HG03442 (cell line): ENCODE measurements around the gene HSPA1L.
"Not testable (repeated sequence)": the region's sequence is repeated elsewhere in the genome, so short reads cannot be mapped to it uniquely, and the experiment has no call there.

Source experiments
- ATAC-seq: cut with Tn5 transposase; IDR thresholded peaks from one replicate; pipeline ENCODE4 v1.9.1; 2021; ENCODE audit warnings: mild to moderate bottlenecking, moderate library complexity; ENCODE audit not compliant: unreplicated experiment

The HSPA1L gene

DNA sequence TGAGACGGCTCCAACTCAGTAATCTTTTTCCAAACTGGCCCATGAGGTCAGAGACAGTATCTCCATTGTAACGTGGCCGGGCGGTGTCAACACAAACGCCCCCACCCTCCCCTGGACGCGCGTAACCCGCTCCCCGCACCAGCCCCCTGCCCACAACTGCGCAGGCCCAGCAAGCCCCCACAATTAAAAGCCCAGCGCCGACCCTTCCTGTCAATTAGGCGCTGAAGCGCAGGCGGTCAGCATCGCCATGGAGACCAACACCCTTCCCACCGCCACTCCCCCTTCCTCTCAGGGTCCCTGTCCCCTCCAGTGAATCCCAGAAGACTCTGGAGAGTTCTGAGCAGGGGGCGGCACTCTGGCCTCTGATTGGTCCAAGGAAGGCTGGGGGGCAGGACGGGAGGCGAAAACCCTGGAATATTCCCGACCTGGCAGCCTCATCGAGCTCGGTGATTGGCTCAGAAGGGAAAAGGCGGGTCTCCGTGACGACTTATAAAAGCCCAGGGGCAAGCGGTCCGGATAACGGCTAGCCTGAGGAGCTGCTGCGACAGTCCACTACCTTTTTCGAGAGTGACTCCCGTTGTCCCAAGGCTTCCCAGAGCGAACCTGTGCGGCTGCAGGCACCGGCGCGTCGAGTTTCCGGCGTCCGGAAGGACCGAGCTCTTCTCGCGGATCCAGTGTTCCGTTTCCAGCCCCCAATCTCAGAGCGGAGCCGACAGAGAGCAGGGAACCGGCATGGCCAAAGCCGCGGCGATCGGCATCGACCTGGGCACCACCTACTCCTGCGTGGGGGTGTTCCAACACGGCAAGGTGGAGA lies at the start of gene HSPA1L, which contains the start of gene HSPA1A:
HSPA1L (minus strand) TSS at position 259 of the 814 bp plus-strand sequence. CDS start 3,311 bp downstream, outside the sequence.
HSPA1A (plus strand) TSS at position 519 of the 814 bp plus-strand sequence; CDS start at position 733, 214 bp downstream.
- peak; percentile 33 for ATAC-seq

DNA sequence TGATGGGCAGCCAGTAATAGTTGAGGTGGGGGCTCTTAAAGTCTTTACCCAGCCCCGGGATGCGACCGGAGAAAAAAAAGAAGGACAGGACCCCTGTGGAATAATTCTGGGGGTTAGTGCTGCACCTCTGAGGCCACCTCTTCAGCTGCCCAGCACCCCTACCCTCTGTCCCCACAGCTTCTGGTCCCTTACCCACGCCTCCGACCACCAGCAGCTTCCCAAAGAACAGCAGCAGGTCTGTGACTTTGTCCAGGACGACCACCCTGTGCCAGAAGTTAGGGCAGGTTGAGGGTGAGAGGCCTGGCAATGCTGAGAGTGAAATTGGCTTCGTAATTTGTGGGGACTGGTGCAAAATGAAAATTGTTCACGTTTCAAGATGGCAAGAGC lies 49.7 kb upstream of the HSPA1L start:
- no peak for ATAC-seq

DNA sequence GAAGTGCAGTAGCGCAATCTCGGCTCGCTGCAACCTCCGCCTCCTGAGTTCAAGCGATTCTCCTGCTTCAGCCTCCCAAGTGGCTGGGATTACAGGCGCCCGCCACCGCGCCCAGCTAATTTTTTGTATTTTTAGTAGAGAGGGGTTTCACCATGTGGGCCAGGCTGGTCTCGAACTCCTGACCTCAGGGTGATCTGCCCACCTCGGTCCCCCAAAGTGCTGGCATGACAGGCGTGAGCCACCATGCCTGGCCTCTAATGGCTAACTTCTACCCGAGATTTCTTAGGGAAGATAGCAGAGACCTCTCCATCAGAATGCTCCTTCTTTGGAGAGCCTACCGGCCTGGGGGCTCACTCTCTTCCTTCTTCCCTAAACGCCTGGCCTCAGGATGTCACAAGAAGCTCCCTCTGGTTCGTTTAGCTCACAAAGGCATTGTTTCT lies 49.1 kb upstream of the HSPA1L start:
- not testable (repeated sequence) for ATAC-seq

- peak; percentile 88 for ATAC-seq
Measured at GRCh38 chr6:31862344-31863235, 47.5 kb upstream of the HSPA1L start, which contains the start of gene NEU1. Gene NEU1 (minus strand): TSS chr6:31862821. CDS start chr6:31862776, 45 bp downstream.

DNA sequence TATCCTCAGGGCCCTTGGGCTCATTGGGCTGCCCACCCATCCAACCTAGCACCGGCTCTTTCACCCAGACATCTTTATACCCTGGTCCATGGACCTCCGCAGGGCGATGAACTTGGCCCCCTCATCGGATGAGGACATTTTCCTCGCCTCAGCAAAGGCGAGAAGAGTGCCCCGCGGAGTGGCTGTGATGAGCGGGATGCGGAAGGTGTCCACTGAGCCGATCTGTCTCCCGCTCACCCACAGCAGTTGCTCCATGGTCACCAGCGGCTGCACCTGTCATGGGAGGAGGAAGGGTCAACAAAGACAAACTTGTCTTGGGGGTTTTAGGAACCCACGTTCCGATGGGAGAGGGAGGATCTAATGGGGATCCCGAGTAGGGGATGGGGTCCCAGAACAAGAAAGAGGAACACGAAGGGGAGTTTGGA lies 46.8 kb upstream of the HSPA1L start:
- ATAC-seq, result no peak

DNA sequence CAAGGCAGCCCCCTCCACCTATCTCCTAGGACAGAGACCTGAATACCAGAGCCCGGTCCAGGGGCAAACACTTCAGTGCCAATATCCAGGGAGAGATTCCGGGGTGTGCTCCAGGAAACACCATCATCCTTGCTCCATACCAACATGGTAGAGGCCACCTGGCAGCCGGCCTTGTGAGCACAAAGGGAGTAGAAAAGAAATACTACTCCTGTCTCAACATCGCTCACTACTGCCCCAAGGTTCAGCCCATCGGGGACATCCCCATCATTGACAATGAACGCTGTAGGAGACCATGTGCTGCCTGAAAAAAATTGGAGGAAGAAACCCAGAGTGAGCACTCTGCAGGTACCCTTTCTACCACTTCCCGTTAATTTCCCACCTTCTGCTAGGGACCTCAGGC lies 46.1 kb upstream of the HSPA1L start:
- no peak for ATAC-seq

DNA sequence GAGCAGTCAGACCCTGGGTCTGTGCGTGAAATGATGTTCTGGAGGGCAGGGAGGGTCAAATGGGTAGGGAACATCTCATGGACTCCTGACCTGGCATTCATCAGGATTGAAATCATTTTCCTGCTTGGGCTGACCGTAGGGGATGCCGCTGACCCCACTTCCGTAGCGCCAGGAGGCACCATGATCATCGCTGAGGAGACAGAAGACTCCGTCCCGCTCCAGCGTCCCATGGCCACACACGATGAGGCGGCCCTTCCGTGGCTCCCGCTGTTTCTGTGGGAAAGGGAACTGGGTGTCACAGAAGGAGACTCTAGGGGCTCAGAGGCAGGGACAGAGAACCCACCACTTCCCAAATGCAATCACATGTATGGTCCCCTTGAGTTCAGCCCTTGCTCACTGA lies 45.3 kb upstream of the HSPA1L start:
- no peak for ATAC-seq

- no peak for ATAC-seq
Measured at GRCh38 chr6:31859923-31860322, 44.8 kb upstream of the HSPA1L start.

DNA sequence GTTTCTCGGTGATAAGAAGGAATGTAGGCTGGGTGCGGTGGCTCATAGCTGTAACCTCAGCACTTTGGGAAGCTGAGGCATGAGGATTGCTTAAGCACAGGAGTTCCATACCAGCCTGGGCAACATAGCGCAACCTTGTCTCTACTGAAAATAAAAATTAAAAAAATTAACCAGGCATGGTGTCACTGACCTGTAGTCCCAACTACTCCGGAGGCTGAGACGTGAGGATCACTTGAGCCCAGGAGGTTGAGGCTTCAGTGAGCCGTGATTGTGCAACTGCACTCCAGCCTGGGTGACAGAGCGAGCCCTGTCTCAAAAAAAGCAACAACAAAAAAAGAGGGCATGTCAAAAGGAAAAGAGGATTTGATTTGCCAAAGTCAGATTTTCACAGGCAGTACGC lies 43.6 kb upstream of the HSPA1L start:
- no peak for ATAC-seq

- ATAC-seq, result not testable (repeated sequence)
Measured at GRCh38 chr6:31857774-31858173, 42.7 kb upstream of the HSPA1L start.

DNA sequence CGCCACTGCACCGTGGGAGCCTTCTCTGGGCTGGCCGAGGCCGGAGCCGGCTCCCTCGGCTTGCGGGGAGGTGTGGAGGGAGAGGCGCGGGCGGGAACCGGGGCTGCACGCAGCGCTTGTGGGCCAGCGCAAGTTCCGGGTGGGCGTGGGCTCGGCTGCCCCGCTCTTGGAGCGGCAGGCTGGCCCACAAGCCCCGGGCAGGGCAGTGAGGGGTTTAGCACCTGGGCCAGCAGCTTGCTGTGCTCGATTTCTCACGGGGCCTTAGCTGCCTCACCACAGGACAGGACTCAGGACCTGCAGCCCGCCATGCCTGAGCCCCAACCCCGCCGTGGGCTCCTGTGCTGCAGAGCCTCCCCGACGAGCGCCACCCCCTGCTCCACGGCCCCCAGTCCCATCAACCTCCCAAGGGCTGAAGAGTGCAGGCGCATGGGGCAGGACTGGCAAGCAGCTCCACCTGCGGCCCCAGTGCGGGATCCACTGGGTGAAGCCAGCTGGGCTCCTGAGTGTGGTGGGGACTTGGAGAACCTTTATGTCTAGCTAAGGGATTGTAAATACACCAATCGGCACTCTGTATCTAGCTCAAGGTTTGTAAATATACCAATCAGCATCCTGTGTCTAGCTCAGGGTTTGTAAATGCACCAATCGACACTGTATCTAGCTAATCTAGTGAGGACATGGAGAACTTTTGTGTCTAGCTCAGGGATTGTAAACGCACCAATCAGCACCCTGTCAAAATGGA lies 37.1 kb upstream of the HSPA1L start:
- not testable (repeated sequence) for ATAC-seq

DNA sequence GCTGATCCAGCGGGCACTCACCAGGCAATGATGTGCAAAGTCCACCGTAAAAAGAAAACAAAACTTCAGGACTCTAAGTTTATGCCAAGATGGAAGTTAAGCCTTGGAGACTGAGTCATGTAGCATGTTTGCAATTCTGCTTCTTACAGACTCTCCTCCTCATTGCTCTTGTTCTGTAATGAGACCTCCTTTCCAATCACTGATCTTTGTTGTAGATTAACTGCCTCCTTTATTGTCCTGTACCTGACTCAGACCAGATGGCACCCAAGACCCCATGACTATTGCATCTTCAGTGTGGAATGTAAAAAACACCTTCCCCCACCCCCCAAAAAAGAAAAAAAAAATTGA lies 36.4 kb upstream of the HSPA1L start:
- no peak for ATAC-seq

DNA sequence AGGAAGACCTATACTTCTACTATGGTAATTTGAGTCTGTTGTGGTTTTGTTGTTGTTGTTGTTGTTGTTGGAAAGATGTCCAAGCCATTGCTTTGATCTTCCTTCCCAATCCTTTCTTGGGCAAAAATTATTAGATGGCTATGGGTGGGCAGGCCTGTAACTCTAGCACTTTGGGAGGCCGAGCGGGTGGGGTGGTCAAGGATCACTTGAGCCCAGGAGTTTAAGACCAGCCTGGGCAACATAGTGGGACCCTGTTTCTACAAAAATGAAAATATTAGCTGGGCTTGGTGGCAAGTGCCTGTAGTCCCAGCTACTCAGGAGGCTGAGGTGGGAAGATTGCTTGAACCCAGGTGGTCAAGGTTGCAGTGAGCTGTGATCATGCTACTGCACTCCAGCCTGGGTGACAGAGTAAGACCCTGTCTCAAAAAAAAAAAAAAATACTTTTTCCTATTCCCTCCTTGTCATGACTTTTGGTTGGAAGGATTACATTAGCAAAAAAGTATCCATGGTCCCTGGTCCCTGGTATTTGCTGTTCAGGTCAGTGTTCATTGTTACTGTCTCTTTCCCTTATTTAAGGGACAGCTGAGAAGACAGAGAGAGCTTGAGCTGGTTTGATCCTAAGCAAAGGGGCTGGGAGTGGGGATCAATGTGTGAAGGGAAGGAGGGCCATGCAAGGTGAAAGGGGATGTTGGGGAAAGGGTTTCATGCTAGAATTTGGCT lies 35.8 kb upstream of the HSPA1L start:
- no peak for ATAC-seq

DNA sequence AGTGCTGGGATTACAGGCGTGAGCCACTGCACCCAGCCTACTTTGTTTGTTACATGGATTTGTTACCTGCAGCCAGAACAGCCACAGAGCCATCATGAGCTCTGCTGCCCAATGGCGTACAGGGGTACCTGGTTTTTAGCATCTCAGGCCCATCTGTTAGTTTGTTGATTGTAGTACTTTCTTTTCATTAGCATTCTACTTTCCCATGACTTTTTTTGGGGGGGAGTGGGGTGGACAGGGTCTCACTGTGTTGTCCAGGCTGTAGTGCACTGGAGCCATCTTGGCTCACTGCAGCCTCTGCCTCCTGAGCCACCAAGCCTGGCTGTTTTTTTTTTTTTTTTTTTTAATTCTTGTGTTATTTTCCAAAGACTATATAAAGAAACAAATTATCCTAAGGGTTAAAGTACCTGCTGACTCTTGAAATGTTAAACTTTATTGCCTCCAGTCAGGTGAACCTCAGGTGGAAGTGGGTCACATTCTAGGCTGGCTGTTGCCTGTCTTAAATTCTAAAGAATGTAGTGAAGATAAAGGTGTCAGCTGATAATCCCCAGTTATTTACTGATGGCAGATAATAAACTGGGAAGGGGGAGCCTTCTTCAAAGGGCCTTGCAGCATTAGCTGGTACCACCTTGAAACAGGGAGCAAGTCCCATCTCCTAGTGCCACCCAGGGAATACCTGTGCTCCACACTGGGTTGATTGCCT lies 32.3 kb upstream of the HSPA1L start:
- ATAC-seq, result no peak

- ATAC-seq, result no peak
Measured at GRCh38 chr6:31844507-31844906, 29.4 kb upstream of the HSPA1L start.

- no peak for ATAC-seq
Measured at GRCh38 chr6:31842053-31842452, 27.0 kb upstream of the HSPA1L start.

- not testable (repeated sequence) for ATAC-seq
Measured at GRCh38 chr6:31839779-31840126, 24.7 kb upstream of the HSPA1L start.

DNA sequence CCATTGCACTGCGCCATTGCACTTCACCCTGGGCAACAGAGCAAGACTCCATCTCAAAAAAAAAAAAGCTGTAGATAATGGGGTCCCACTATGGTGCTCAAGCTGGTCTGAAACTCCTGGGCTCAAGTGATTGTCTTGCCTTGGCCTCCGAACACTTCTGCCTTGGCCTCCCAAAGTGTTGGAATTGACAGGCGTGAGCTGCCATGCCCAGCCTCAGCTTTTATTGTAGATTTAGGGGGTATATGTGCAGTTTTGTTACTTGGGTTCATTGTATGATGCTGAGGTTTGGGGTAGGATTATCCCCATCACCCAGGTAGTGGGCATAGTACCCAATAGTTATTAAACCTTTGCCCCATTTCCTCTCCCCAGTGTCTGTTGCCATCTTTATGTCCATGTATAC lies 23.9 kb upstream of the HSPA1L start:
- no peak for ATAC-seq

GRCh38 chr6:31838114-31838553 lies 23.1 kb upstream of the HSPA1L start:
- not testable (repeated sequence) for ATAC-seq
